Caki2 (cell line): ENCODE measurements around the gene ERC1. TPM values are rescaled to one million over a fixed set of nuclear protein-coding genes. Genes with fewer than 3 reads are reported as not detected.

ENCODE experiments used
- DNase-seq: peaks from one replicate; pipeline ENCODE4 v3.0.0-alpha.2; 2015; ENCODE audit warnings: low read depth
- in situ Hi-C: cut with HindIII; loops from 2 replicates; pipeline ENCODE4 v1.10.0; 2016; ENCODE audit warnings: low sequenced_read_pairs, low pct_unique_long_range_greater_than_20kb, mixed read lengths
- total RNA-seq: library from RNA; depleted of rRNA; stranded (reverse); fragments of >200 nt; shearing (Covaris generic); gene quantifications from 2 replicates; pipeline ENCODE4 v1.2.3, GENCODE V29; 2014; ENCODE audit warnings: low replicate concordance

ERC1 gene
- total RNA-seq, 1 experiment from 2014 or later = 11.3 TPM

DNA sequence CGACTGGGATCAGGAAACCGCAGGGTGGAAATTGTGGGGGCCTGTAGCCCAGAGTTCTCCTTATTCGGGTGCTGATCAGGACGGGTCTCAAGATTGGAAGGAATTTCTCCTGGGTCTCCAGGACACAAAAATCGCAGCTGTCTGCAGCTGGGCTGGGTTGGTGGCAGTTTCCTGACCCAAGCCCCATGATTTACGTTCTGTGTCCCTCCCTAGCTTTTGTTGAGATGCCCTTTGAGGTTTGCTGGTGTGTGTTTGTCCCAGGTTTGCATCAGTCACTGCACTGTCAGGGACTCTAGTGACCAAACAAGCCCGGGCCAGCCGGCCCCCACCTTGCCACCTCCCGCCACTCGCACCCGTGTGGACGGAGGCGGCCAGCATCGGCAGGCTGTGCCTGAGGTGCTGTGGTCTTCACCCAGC is 513.9 kb downstream of the ERC1 start:
- in situ Hi-C loops = no loop called here
- no peak for DNase-seq

- in situ Hi-C loops = no loop called here
- no peak for DNase-seq
Observed at GRCh38 chr12:1505576-1505975, 514.6 kb downstream of the ERC1 start.

GRCh38 chr12:1507308-1507707 is 516.3 kb downstream of the ERC1 start:
- DNase-seq = no peak
- in situ Hi-C loops = no loop called here

DNA sequence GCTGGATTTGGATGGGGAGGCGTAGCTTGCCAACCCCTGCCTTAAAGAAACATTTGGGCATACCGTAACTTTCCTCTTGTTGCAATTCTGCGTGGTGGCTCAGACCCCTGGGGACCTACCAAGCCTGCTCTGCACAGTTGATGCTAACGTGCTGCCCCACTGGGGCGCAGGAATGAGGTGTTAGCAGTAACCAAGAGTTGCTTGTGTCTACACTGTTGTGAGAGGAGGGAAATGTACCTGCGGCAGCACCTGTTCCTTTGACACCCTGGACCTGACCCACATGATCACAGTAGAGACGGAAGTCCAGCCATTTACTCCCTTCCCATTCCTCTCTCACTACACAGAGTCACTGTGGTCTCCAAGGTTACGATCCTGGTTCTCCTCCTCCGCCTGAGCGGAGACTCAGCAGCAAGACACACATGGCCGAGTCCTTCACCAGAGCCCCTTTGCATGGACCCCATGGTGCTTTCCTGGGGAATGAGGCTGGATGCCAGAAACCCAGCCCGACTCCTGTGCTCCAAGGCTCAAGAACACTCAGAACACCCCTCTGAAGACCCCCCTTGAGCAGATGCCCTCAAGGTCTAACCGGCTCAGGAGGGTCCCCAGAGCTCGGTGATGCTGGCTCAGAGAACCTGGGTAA is 518.5 kb downstream of the ERC1 start:
- no peak for DNase-seq
- in situ Hi-C loops = no loop called here

GRCh38 chr12:1510056-1510812 is 519.2 kb downstream of the ERC1 start:
- in situ Hi-C loops = no loop called here
- no peak for DNase-seq

GRCh38 chr12:1515010-1515409 is 524.0 kb downstream of the ERC1 start:
- in situ Hi-C loops = no loop called here
- DNase-seq = no peak

- in situ Hi-C loops = no loop called here
- DNase-seq = no peak
Observed at GRCh38 chr12:1515428-1515827, 524.4 kb downstream of the ERC1 start.

DNA sequence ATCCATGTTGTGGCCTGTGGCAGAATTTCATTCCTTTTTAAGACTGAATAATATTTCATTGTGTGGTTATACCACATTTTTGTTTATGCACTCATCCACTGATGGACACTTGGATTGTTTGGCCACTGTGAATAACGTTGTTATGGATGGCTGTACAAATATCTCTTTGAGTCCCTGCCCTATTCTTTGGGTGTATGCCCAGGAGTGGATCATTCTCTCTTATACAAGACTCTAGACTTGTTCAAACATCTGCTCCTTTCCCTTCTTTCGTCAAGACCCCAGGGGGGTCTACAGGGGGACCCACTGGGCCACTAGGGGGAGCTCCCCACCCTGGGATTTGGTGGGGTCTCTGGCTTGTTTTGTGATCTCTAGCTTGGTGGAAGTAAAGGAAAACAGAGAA is 526.0 kb downstream of the ERC1 start:
- in situ Hi-C loops = no loop called here
- no peak for DNase-seq

- in situ Hi-C loops = no loop called here
- DNase-seq = no peak
Observed at GRCh38 chr12:1517734-1518525, 526.9 kb downstream of the ERC1 start.

- in situ Hi-C loops = no loop called here
- DNase-seq = peak; percentile 89
Observed at GRCh38 chr12:1518591-1519516, 527.8 kb downstream of the ERC1 start.

DNA sequence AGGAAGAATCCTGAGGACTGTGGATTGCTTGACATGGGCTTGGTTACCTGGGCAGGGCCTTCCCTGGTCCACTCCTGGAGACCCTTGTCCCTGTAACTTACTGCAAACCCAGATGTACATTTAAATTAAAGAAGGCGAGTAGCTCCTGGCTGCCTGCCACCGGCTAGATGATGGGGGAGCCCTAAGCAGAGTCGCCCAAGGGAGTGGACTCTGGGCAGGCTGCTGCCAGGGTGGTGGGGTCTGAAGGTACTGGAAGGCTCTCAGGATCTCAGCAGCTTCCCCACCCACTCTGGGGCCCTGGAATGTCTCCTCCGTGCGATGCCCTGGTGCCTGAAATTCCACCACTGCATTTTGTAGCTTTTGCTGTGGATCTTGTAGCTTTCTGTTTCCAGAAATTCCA is 528.6 kb downstream of the ERC1 start:
- in situ Hi-C loops = no loop called here
- DNase-seq = no peak

DNA sequence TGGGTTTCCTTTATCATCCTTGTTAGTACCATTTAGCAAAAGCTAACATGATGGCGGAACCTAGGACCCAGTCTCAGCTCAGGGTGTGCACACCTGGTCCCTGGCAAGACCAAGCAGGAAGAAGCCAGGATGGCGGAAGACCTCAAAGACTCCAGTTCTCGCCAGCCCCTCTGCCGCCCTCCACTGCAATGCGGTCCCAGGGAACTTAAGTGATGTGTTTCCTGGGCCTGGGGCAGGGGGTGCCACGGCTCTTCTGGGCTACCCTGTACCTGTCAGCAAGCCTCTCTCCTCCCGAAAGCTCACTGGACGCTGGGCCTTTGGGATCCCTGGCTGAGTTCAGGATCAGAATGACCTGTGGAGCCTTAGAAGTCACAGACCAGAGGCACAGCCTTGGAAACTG is 532.0 kb downstream of the ERC1 start:
- in situ Hi-C loops = no loop called here
- DNase-seq = no peak

DNA sequence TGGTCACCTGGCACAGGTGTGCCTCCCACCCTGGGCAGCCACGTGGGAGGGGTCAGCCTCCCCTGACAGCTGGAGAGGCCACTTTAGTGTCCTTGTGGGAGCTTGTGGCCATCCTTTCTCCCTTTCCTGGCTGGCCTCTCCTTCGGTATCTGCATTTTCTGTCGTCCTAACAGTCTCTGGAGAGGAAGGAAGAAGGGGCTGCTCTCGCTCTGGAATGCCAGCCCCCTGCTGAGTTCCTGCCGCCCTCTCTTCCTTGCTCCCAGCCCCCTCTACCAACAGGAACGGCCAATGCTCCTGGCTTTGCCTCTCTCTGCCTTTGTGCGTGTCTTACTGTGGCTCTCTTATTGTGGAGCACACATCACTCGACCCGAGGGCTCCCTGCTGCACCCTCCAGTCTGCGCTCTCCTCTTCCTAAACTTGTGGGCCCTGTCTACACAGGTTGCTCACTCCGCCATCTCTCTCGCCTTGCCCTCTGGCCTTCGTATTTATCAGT is 532.6 kb downstream of the ERC1 start:
- DNase-seq = no peak
- in situ Hi-C loops = no loop called here

DNA sequence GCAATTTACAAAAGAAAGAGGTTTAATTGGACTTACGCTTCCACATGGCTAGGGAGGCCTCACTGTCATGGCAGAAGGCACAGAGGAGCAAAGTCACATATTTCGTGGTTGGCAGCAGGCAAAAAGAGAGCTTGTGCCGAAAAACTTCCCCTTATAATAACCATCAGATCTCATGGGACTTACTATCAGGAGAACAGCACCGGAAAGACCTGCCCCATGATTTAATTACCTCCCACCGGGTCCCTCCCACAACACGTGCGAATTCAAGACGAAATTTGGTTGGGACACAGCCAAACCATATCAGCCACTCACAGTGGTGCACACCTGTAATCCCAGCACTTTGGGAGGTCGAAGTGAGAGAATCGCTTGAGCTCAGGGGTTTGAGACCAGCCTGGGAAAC is 534.8 kb downstream of the ERC1 start:
- in situ Hi-C loops = no loop called here

GRCh38 chr12:1527789-1528188 is 536.8 kb downstream of the ERC1 start:
- in situ Hi-C loops = no loop called here
- DNase-seq = peak; percentile 17

More for the DNA sequence above, 534.8 kb downstream of the ERC1 start:
- DNase-seq = no peak

- no peak for DNase-seq
- in situ Hi-C loops = no loop called here
Observed at GRCh38 chr12:1528791-1529190, 537.8 kb downstream of the ERC1 start.

DNA sequence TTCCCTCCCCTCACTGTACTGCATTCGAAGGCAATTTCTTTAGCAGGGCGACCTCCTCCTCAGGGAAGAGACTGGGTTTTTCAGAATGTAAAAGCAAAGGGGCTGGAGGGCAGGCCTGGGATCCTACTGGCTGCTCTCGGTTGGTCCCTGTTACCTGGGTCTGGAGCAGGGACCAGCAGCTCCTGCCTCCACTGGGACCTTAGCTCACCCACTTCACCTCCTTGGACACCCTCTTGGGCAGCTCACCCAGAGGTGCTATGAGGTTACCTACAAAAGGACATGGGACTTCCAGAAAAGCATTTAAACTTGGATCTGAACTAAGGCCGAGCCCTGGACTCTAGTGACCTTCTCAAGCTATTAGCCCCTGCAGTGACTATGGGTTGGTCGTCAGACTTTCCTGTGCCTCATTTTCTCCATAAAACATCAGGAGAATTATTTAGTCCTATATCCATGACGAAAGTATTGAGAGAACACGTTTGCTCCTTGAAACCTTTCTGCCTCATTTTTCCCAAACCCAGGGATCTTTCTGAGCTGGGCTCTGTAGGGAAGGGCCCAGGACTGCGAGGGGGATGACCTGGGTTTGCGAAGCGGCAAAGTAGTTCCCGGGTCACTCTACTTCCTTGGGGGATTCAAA is 538.3 kb downstream of the ERC1 start:
- no peak for DNase-seq
- in situ Hi-C loops = no loop called here
